Adrenal gland (tissue), 5 donors: ENCODE measurements around the gene EZR.

Experiments used
- POLR2A ChIP-seq, 2 donors: fragments of 450-650 bp; IDR thresholded peaks; one replicate each; pipeline ENCODE4 v1.6.1; 2017; ENCODE audit warnings: antibody characterized with exemption in 2 of 2, mild to moderate bottlenecking in 2 of 2, moderate library complexity in 1 of 2
- TF ChIP-seq, protein P1 (sequence below), 6 experiments: fragments of 450-650 bp in 4 of 6; fragments of 200-600 bp in 2 of 6; sonication (generic) in 1 of 6; IDR thresholded peaks; 1 replicate in 5 of 6; 2 replicates in 1 of 6; pipeline versions ENCODE4 v1.5.1 to v1.8.0; 2016 to 2021; ENCODE audit warnings: antibody characterized with exemption in 6 of 6, mild to moderate bottlenecking in 2 of 6, moderate library complexity in 1 of 6
- donor health status: DM: no; HTN: no; CAD: no.

DNA sequence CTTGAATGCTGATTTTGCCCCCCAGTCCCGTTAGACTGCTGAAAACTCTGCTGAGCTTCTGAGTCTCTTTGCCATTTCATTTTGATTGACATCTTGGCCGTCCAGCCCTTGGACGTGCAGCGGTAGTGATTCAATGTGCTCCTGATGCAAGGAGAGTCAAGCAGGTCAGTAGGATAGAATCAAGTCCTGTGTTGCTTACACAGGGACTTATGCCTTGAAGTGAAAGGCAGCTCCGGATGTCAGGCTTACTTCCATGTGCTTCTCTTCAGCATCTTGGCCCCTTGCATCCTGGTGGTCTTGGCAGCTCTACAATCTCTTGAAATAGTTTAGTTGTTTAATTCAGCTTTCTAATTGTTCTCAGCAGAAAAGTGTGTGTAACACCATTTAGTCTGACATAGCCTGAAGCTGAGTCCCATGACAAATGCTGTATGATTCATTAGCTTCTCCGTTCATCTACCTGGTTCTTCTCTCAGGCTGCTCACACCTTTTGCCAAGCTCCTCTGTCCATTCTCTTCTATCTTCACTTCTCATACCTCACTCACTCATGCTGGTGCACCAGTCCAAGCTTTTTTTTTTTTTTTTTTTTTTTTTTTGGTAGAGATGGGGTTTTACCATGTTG, 76.0 kb downstream of the EZR start:
- TF ChIP-seq, protein P1, sequence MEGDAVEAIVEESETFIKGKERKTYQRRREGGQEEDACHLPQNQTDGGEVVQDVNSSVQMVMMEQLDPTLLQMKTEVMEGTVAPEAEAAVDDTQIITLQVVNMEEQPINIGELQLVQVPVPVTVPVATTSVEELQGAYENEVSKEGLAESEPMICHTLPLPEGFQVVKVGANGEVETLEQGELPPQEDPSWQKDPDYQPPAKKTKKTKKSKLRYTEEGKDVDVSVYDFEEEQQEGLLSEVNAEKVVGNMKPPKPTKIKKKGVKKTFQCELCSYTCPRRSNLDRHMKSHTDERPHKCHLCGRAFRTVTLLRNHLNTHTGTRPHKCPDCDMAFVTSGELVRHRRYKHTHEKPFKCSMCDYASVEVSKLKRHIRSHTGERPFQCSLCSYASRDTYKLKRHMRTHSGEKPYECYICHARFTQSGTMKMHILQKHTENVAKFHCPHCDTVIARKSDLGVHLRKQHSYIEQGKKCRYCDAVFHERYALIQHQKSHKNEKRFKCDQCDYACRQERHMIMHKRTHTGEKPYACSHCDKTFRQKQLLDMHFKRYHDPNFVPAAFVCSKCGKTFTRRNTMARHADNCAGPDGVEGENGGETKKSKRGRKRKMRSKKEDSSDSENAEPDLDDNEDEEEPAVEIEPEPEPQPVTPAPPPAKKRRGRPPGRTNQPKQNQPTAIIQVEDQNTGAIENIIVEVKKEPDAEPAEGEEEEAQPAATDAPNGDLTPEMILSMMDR (IDR thresholded peaks at IDR 0.05), result no peak
- TF ChIP-seq POLR2A (IDR thresholded peaks at IDR 0.05), result no peak
